Measurements from ENCODE around the gene KIF21B. TPM values are rescaled to one million over a fixed set of nuclear protein-coding genes. Genes with fewer than 3 reads are reported as not detected.
"Not testable (repeated sequence)": the region's sequence is repeated elsewhere in the genome, so short reads cannot be mapped to it uniquely, and the experiment has no call there.

Gene KIF21B
- total RNA-seq, 1 donor from 2014 or later = 0.43 TPM

DNA sequence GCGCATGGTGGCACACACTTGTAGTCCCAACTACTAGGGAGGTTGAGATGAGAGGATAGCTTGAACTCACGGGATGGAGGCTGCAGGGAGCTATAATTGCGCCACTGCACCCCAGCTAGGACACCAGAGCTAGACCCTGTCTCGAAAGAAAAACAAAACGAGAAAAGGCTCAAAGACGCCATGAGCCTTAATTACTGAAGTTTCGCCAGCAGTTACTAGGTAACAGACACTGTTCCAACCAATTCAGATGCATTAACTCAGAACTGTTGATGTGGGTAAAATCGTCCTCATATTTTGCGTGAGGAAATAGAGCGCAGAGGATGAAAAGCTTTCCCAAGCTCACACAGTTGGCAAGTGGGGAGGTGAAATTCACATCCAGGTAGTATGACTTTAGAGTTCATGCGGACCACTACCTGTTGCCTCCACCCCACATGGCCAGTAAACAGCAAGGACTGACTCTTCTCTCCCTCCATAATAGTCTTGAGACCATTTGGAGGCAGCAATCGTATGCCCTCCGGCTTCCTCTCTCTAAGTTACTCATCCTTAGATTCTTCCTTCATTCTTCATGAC lies 88.8 kb downstream of the KIF21B start:
- no peak for DNase-seq (ENCODE audit: missing footprints)
- intact Hi-C loops (cut with DNase I) = no loop called here
- ATAC-seq = no peak

- no peak for DNase-seq (ENCODE audit: missing footprints)
- intact Hi-C loops (cut with DNase I) = no loop called here
- no peak for ATAC-seq
Measured at GRCh38 chr1:200931776-200932175, 91.7 kb downstream of the KIF21B start.

DNA sequence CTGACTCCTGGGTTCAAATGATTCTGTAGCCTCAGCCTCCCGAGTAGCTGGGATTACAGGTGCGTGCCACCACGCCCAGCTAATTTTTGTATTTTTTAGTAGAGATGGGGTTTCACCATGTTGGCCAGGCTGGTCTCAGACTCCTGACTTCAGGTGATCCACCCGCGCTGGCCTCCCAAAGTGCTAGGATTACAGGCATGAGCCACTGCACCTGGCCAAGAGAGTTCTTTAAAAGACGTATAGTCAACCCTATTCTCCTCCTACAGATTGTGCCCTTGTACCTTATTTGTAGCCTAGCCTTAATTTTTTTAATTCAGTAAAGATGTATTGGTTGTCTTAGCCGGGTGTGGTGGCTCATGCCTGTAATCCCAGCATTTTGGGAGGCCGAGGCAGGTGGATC lies 93.2 kb downstream of the KIF21B start:
- intact Hi-C loops (cut with DNase I); DNase-seq (ENCODE audit: missing footprints); ATAC-seq: not testable (repeated sequence)

DNA sequence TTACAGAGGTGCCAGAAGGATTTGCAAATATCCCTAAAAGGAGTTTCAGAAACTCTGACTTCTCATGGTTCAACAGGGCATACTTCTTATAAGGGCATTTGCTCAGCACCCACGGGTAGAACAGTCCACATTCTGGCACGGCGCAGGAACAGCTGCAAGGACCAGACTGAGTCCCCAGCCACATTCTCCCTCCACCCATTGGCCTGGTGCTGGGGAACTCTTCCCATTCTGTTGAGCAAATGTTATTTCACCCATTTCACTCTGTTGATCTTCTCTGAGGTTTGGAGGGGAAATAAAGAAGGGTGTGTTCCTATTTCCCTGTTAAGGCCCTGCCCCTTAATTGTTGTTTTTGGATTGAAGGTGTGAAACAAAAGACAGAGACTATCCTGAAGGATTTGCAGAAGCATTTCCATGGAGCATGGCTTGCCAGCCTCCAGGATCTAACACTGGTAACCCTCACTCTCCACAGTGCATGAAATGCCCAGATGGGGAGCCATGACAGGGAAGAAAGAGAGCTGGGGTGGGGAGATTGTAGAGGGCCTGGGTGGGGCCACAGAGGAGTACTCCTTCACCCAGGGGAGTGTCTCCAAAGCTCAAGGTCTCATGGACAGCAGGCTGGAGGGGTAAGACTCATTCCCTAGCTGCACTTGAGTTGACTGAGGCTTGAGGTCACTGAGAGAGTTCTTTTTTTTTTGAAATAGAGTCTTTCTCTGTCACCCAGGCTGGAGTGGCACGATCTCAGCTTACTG lies 93.8 kb downstream of the KIF21B start:
- intact Hi-C loops (cut with DNase I) = no loop called here
- ATAC-seq (no peak), DNase-seq (ENCODE audit: missing footprints) (no peak)

DNA sequence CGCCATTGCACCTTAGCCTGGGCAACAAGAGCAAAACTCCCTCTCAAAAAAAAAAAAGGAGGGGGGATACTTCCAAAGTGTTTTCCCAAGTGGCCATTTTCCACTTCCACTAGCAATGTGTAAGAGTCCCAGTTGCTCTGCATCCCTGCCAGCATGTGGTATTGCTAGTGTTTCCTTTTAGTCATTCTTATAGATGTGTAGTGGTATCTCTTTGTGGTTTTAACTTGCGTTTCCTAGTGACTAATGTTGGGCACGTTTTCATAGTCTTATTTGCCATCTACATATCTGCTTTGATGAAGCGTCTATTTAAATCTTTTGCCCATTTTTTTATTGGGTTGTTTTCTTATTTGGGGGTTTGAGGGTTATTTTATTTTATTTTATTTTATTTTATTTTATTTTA lies 97.7 kb downstream of the KIF21B start:
- DNase-seq (ENCODE audit: missing footprints) (no peak), ATAC-seq (no peak)
- intact Hi-C loops (cut with DNase I) = no loop called here

DNA sequence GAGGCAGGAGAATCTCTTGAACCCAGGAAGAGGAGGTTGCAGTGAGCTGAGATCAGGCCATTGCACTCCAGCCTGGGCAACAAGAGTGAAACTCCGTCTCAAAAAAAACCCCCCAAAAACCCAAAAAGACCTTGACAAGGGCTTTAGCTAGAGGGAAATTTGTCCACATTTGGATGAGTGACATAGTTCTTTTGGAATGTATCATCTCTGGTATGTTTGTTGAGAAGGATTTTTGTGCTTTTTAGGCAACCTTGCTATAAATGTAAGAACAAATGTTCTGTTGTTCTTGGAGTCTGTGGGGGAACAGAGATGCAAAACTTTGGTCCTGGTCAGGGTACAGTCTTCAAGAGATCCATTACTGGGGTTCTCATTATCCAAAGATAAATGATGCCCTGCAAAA lies 99.9 kb downstream of the KIF21B start:
- no peak for ATAC-seq
- intact Hi-C loops (cut with DNase I) = no loop called here

GRCh38 chr1:200922406-200922805 lies 101.1 kb downstream of the KIF21B start:
- no peak for DNase-seq (ENCODE audit: missing footprints)
- intact Hi-C loops (cut with DNase I) = no loop called here
- ATAC-seq = no peak

More for the DNA sequence above, 99.9 kb downstream of the KIF21B start:
- no peak for DNase-seq (ENCODE audit: missing footprints)

DNA sequence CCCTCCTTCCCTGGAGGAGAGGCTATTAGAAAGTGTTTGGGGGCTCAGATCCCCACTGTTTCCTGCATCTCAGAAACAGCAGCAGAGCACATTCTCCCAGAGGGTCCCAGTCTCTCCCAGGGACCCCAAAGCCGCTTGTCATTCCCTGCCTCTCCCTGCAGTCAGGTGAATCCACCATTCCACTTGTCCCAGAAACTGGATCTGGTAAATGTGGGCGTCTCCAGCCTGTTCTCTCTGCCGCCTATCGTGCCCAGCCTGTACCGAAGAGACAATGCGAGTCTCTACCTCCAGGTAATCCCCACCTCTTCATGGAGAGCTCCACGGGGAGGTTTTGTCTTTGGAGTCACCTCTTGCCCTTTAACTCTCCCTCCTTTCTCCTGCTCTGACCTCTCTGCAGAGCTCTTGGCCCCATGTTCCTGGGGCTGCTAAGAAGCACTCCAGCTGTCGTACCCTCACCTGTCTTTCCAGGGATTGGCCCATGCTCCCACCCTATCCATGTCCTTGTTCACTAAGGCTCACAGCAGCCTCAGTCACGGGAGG lies 101.9 kb downstream of the KIF21B start:
- intact Hi-C loops (cut with DNase I) = no loop called here
- no peak for ATAC-seq
- DNase-seq (ENCODE audit: missing footprints) = no peak

Other genes starting within 250 kb of the KIF21B start
- gene GPR25, start 150.7 kb downstream of the KIF21B start, total RNA-seq = not detected
- not detected for gene INAVA, start 128.8 kb downstream of the KIF21B start, total RNA-seq
- gene CACNA1S, start 88.7 kb upstream of the KIF21B start, total RNA-seq = not detected
- not detected for gene ASCL5, start 103.5 kb upstream of the KIF21B start, total RNA-seq
- gene TMEM9, start 130.8 kb upstream of the KIF21B start, total RNA-seq = 26.6 TPM
- gene IGFN1, start 167.1 kb upstream of the KIF21B start, total RNA-seq = not detected